NK-92 (cell line): Measurements from ENCODE around the gene FSTL4.

Experiments
- DNase-seq: peaks from one replicate; lab custom pipeline; 2025; ENCODE audit not compliant: unreplicated experiment; lab: John Stamatoyannopoulos, UW

Gene FSTL4

GRCh38 chr5:133433641-133434040, 178.7 kb downstream of the FSTL4 start:
- no peak for DNase-seq

DNA sequence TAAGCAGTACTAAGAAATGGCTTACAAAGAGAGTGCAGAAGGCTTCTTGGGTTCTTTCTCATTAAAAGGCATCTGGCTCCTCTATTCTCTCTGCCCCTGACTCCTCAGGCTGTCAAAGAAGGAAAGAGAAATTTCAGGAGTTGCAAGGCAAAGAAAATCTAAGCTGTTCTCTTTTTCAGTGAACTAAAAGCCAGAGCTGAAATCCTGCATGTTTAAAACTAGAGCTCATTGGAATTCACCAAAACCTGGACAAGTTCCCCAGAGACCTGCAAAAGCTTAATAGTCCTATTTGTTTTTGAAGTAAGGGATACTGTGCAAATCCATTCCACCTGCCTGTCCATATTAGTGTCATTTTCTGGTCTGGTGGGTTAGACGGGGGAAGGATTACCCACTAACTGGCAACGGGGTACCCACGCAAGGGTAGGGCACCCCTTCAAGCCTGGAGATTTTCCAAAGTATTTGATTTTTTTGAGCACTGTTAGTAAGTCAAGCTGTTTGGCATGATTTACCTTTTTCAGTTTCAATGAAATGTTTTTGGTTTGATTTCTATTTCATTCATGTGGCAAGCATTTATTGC, 179.3 kb downstream of the FSTL4 start:
- no peak for DNase-seq

DNA sequence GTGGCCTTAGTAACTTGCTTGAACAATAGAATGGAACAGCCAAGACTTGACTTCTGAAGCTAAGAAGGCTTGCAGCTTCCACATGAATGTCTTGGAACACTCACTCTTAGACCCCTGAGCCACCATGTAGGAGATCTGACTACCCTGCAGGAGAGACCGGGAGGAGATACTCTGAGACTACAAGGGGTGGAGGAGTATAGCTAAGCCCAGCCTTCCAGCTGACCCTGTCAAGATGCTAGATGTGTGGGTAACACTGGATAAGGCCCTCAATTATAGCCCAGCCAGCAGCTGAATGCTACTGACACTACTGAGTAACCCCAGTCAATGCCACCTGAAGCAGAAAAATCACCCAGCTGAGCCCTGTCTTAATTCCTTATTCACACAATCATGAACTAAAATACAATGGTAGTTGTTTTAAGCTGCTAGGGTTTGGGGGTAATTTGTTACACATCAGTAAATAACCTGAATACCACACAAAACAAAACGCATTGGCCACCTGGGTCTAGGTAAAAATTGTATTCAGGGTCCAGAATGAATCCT, 180.9 kb downstream of the FSTL4 start:
- DNase-seq = no peak

DNA sequence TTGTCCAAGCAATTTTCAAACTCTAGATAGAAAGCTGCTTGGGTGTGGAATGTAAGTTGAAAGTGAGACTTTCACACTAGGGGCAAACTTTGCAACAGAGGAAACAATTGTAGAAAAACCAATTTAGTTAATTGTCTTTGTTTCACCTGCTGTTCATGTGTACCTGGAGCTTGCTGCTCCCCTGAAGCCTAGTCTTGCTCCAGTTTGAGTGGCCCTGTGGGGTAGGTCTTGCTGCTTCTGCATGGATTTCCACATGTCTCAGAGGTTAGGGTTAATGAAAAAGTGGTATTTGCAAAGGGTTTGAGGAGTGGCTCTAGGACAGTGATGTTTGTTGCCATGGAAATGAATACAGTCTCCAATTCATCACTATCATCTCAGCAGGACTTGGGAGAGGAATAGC, 182.2 kb downstream of the FSTL4 start:
- DNase-seq = no peak

- no peak for DNase-seq
Observed at GRCh38 chr5:133429046-133429445, 183.3 kb downstream of the FSTL4 start.

GRCh38 chr5:133428072-133428660, 184.2 kb downstream of the FSTL4 start:
- DNase-seq = no peak

DNA sequence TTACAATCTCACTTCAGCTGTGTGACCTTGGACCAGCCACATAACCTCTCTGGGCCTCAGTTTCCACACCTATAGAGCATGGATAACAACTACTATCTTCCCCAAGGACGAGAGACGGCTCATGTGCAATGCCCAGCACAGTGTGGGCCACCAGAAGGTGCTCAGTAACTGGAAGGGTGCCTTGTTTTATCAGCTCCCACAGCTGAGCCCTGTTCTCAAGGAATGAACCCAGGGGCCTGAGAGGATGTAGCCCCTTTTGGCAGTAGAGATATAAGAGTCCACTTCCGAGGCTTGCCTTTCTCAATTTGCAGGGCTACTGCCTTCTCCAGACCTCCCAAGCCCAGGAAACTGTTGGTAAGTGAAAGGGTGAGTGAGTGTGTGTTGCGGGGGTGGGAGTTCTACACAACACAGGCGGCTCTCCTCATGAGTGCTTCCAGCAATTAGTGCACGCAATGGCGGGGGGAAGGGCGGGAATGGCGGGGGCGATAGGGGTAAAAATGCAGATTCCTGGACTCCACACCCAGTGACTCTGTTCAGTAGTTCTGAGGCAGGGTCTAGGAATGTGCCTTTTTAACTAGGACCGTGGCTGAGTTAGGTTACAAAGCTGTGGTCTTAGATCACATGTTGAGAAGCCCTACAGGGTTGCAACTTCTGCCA, 185.1 kb downstream of the FSTL4 start:
- no peak for DNase-seq

GRCh38 chr5:133426264-133426663, 186.1 kb downstream of the FSTL4 start:
- DNase-seq = no peak

DNA sequence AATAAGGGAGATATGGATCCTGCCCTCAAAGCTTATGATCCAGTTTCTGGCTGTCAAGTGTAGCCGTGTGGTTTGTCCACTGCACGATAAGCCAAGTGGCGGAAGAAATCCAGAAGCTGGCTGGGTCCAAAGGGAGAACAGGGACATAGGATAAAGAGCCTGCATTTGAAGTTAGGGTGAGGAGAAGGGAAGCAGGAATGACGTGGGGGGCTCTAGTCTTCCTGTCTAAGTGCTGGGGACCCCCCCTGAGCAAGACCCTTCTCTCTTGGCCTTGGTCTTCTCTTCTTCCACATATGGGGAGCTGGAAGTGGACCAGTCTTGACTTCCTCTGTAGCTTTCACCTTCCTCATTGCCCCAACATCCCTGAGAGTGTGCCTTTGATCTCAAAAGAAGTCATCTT, 186.6 kb downstream of the FSTL4 start:
- DNase-seq = no peak

GRCh38 chr5:133425222-133425621, 187.1 kb downstream of the FSTL4 start:
- no peak for DNase-seq

DNA sequence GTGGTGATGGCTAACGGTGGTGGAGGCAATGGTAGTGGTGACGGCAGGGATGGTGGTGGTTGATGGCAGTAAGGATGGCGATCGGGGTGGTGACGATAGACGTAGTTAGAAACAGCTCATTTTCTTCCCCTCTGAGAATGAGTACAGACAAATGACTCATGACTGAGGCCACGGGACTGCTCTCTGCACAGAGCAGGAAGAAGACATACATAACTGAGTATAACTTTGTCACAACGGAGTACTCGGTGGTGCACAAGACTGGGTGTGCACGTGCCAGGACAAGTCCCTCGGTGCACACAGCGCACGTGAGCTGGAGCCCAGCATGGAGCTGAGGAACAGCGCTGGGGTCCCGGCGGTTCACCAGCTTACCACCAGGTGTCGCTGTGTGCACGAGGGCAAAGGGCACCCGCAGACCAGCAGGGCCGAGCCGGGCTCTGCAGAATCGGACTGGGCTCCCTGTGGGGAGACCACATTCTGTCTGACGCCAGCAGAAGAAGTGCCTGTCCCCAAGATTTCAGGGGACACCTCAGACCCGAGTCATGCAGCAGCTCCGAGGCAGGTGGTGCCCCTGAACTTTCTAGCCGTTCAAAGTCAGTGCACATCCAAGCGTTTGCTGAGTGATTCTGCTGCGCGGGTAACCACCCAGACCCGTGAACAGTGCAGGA, 188.6 kb downstream of the FSTL4 start:
- no peak for DNase-seq

- no peak for DNase-seq
Observed at GRCh38 chr5:133423011-133423617, 189.2 kb downstream of the FSTL4 start.

- DNase-seq = no peak
Observed at GRCh38 chr5:133421806-133422205, 190.5 kb downstream of the FSTL4 start.

DNA sequence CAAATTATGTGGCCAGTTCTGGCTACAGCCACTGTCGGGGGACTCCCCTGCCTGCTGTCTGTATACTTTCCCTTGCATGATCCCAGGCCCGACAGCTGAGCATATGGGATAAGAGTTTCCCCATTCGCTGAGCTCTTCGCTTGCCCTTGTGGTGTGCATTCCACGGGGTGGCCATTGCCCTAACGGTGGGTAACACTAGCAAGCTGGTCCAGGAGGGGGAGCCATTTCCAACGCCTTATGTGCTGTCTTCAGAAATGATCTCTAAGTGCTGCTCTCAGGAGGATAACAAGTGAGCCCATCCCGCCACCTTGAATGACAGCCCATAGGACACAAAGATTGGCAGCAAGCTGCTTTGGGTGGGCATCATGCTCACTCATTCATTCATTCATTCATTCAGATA, 190.9 kb downstream of the FSTL4 start:
- DNase-seq = no peak

DNA sequence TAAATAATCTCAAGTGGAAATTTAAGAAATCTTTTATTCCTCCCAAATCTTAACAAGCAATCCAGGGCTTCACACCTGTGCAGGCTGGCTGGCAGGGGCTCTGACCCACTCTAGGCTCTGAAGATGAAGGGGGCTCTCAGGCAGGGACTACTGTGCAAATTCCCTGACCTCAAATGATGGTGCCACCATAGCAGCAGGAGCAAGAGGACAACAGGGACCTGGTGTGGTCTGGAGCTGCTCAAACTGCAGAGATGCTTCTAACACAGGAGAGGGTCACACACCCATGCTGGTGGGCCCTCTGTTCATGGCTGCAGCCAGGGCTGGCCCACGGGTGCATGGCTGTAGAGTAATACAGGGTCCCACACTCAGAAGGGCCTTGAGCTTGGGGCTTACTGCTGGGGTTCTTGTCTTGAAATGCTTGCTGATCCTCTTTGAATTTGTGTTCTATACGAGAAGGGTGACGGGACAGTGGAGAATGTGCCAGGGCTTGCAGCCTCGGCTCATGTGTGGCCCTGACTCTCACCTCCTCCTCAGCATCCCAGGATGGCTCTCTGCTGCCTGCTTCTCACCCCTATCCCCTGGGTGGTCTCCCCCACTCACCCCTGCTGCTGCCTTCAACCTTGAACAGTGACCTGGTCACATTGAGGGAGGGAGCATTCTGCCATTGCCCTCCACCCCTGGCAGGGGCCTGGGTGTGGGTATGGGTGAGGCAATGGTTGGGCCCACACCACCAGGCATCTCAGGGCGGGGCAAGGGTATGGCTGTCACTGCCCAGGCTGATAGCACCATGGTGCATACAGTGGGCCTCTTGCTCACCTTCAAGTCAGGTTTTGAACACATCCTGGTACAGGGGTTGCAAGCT, 191.7 kb downstream of the FSTL4 start:
- no peak for DNase-seq

DNA sequence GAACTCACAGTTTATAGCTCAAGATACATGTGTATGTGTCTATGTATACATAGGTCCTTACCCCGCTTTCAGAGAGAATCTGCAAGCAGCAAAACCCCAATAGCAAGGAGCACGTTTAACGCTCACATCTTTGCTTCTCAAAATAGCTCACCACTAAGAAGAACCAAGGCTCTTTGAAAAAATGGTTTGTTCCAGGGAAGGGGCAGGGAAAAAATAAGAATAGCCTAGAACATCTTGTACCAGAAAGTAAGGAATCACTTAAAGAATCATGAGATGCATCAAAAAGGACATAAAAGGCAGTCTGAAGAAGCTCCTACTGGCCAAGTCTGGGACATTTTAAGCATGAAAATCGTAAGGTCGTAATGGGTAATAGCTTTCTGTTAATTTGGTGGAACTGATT, 196.4 kb downstream of the FSTL4 start:
- DNase-seq = no peak

- no peak for DNase-seq
Observed at GRCh38 chr5:133415506-133415905, 196.8 kb downstream of the FSTL4 start.

DNA sequence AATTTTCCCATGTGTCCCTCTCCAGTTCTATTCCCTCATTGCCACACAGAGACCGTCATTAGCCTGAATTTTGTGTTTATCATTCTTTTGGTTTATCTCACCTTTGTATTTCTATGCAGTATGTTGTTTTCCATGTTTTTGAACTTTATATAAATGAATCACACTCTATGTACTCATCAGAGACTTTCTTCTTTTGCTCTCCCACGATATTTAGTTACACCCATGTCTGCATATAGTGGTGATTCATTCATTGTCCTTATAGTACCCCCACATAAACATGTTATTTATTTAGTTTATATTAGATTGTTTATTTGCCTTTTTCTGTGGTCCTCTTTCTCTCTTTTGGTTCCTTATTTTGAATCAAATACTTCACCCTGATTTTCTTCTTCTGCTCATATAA, 199.7 kb downstream of the FSTL4 start:
- DNase-seq = no peak

- no peak for DNase-seq
Observed at GRCh38 chr5:133410335-133410828, 202.0 kb downstream of the FSTL4 start.

DNA sequence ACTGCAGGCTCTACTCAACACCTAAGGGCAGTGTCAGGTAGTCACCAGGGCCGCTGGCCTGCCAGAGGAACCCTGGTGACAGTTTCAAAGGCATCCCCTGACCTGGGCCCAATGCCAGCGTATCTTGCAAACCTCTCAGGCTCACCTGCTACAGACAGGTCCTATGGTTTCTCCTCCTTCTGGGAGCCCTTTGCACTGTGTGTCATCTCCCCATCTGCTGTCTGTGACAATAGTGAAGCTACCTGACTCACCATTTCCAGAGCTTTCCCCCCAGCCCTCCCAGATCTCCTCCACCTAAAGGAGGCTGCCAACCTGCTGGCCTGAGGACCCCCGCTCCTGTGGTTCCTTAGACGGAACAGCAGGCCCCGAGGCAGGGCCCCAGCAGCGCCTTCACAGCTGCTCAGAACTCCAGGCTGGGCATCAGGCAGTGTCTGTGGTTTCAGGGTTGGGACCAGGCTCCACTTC, 203.1 kb downstream of the FSTL4 start:
- no peak for DNase-seq
